Hepatocyte (in vitro differentiated cells): Measurements from ENCODE around the gene STXBP6. TPM values are rescaled to one million over a fixed set of nuclear protein-coding genes. Genes with fewer than 3 reads are reported as not detected.

Source experiments
- DNase-seq: peaks from one replicate; pipeline ENCODE4 v3.0.0-alpha.2; 2016; ENCODE audit warnings: low spot score
- H2AFZ ChIP-seq: fragments of 200-600 bp; sonication (generic); 2 replicates; pipeline ENCODE4 v1.6.0; 2016; ENCODE audit warnings: antibody characterized with exemption, mild to moderate bottlenecking
- H3K27ac ChIP-seq: fragments of 200-600 bp; sonication (generic); 2 replicates; pipeline ENCODE4 v1.5.1; 2016; ENCODE audit warnings: mild to moderate bottlenecking
- H3K27me3 ChIP-seq: fragments of 200-600 bp; sonication (generic); 2 replicates; pipeline ENCODE4 v1.6.1; 2016
- H3K36me3 ChIP-seq: fragments of 200-600 bp; sonication (generic); replicated peaks from 2 replicates; pipeline ENCODE4 v1.5.1; 2016; ENCODE audit warnings: low read depth; ENCODE audit not compliant: insufficient read depth
- H3K4me1 ChIP-seq: fragments of 200-600 bp; sonication (generic); 2 replicates; pipeline ENCODE4 v1.5.1; 2016; ENCODE audit warnings: mild to moderate bottlenecking, moderate library complexity; ENCODE audit not compliant: insufficient read depth
- H3K4me2 ChIP-seq: fragments of 200-600 bp; sonication (generic); 2 replicates; pipeline ENCODE4 v1.6.0; 2016
- H3K4me3 ChIP-seq: fragments of 200-600 bp; sonication (generic); 2 replicates; pipeline ENCODE4 v1.5.1; 2016; ENCODE audit warnings: mild to moderate bottlenecking
- H3K79me2 ChIP-seq: fragments of 200-600 bp; sonication (generic); 2 replicates; pipeline ENCODE4 v1.6.0; 2017; ENCODE audit warnings: mild to moderate bottlenecking
- H3K9me2 ChIP-seq: fragments of 200-600 bp; sonication (generic); replicated peaks from 2 replicates; pipeline ENCODE4 v1.6.0; 2017; ENCODE audit warnings: mild to moderate bottlenecking; ENCODE audit not compliant: insufficient read depth
- H3K9me3 ChIP-seq: fragments of 200-600 bp; sonication (generic); 2 replicates; pipeline ENCODE4 v1.5.1; 2016; ENCODE audit warnings: low read depth, mild to moderate bottlenecking
- H4K20me1 ChIP-seq: fragments of 200-600 bp; sonication (generic); 2 replicates; pipeline ENCODE4 v1.6.0; 2016; ENCODE audit warnings: mild to moderate bottlenecking; ENCODE audit not compliant: insufficient read depth, poor library complexity, severe bottlenecking
- CTCF ChIP-seq: fragments of 200-600 bp; sonication (generic); IDR thresholded peaks from 2 replicates; pipeline ENCODE4 v1.5.1; 2016; ENCODE audit warnings: antibody characterized with exemption, mild to moderate bottlenecking; ENCODE audit not compliant: poor library complexity
- EZH2 ChIP-seq: fragments of 200-600 bp; sonication (generic); IDR thresholded peaks from 2 replicates; pipeline ENCODE4 v1.6.1; 2016; ENCODE audit warnings: antibody characterized with exemption, mild to moderate bottlenecking, borderline replicate concordance
- EZH2phosphoT487 ChIP-seq: fragments of 200-600 bp; sonication (generic); IDR thresholded peaks from one replicate; pipeline ENCODE4 v1.6.1; 2018; ENCODE audit warnings: antibody characterized with exemption, mild to moderate bottlenecking, low read depth, moderate library complexity; ENCODE audit not compliant: unreplicated experiment, severe bottlenecking
- WGBS: methylation state at CpG from one replicate; pipeline ENCODE4 v1.1.6; 2016; ENCODE audit warnings: low lambda C conversion rate; ENCODE audit errors: missing lambda C conversion rate; 5-methylcytosine and 5-hydroxymethylcytosine counted together
- polyA plus RNA-seq: library from polyadenylated mRNA; unstranded; fragments of >200 nt; fragmentation: Nextera tagmentation; extraction: Ambion mirVana; gene quantifications from 2 replicates; pipeline ENCODE4 v1.2.1, GENCODE V29; 2016
- total RNA-seq: library from RNA; depleted of rRNA; stranded (reverse); fragments of >200 nt; gene quantifications from 2 replicates; pipeline ENCODE4 v1.2.3, GENCODE V29; 2014

Gene STXBP6
- total and polyA plus RNA-seq, 2 experiments from 2014 or later: 34.1 to 44.9 TPM

GRCh38 chr14:24993631-24994030, 56.3 kb downstream of the STXBP6 start:
- H3K27ac ChIP-seq: no peak overlapping the region
- TF ChIP-seq CTCF (no peak), EZH2phosphoT487 (no peak), EZH2 (no peak)
- H3K27me3 ChIP-seq: no peaks in the 10 kb centered on the region
- no peak overlapping the region for H3K4me3 ChIP-seq
- no peak overlapping the region for H2AFZ ChIP-seq
- H3K79me2 ChIP-seq: peaks cover 64% of the 10 kb centered on the region
- no peaks in the 10 kb centered on the region for H3K36me3 ChIP-seq
- H3K4me2 ChIP-seq: no peak overlapping the region
- H3K4me1 ChIP-seq: peaks cover 3% of the 10 kb centered on the region
- DNase-seq: no peak
- H3K9me3 ChIP-seq: no peaks in the 10 kb centered on the region
- H4K20me1 ChIP-seq: no peaks in the 10 kb centered on the region
- no peaks in the 10 kb centered on the region for H3K9me2 ChIP-seq

GRCh38 chr14:24992624-24993360, 57.2 kb downstream of the STXBP6 start:
- no peak overlapping the region for H3K27ac ChIP-seq

GRCh38 chr14:24991821-24992220, 58.1 kb downstream of the STXBP6 start:
- peaks cover 3% of the 10 kb centered on the region for H3K4me1 ChIP-seq
- H3K9me2 ChIP-seq: no peaks in the 10 kb centered on the region
- no peak overlapping the region for H3K4me3 ChIP-seq
- H3K36me3 ChIP-seq: no peaks in the 10 kb centered on the region
- no peak overlapping the region for H3K4me2 ChIP-seq
- H3K27me3 ChIP-seq: no peaks in the 10 kb centered on the region
- TF ChIP-seq CTCF: no peak
- TF ChIP-seq EZH2: no peak
- no peak for TF ChIP-seq EZH2phosphoT487
- no peaks in the 10 kb centered on the region for H3K9me3 ChIP-seq
- H3K79me2 ChIP-seq: peaks cover 69% of the 10 kb centered on the region
- H3K27ac ChIP-seq: no peak overlapping the region
- no peaks in the 10 kb centered on the region for H4K20me1 ChIP-seq
- H2AFZ ChIP-seq: no peak overlapping the region
- DNase-seq: no peak
- WGBS: 87% methylated on average over 6 of the region's 6 CpGs

More at GRCh38 chr14:24992624-24993360, 57.2 kb downstream of the STXBP6 start:
- 82% methylated on average over 5 of the region's 5 CpGs for whole genome bisulfite sequencing
- no peak overlapping the region for H3K4me2 ChIP-seq
- H3K79me2 ChIP-seq: peaks cover 69% of the 10 kb centered on the region
- H3K9me2 ChIP-seq: no peaks in the 10 kb centered on the region
- no peak for DNase-seq
- no peak for TF ChIP-seq EZH2phosphoT487
- no peak for TF ChIP-seq CTCF
- TF ChIP-seq EZH2: no peak
- no peak overlapping the region for H2AFZ ChIP-seq
- no peak overlapping the region for H3K4me3 ChIP-seq
- no peaks in the 10 kb centered on the region for H3K27me3 ChIP-seq
- H3K4me1 ChIP-seq: peaks cover 3% of the 10 kb centered on the region
- no peaks in the 10 kb centered on the region for H3K36me3 ChIP-seq
- no peaks in the 10 kb centered on the region for H4K20me1 ChIP-seq
- H3K9me3 ChIP-seq: no peaks in the 10 kb centered on the region
